ENCODE results near the gene ABCD4.
"Not testable (repeated sequence)": the region's sequence is repeated elsewhere in the genome, so short reads cannot be mapped to it uniquely, and the experiment has no call there.

The ABCD4 gene

GRCh38 chr14:74302634-74303569 is at the start of gene ABCD4:
Gene ABCD4 (minus strand): TSS chr14:74302934. CDS start chr14:74302912, 22 bp downstream.
- DNase-seq: peak; percentile 56

GRCh38 chr14:74350928-74351323 is 48.2 kb upstream of the ABCD4 start:
- DNase-seq: no peak

- no peak for DNase-seq
Observed at GRCh38 chr14:74350211-74350927, 47.6 kb upstream of the ABCD4 start.

GRCh38 chr14:74349757-74350156 is 47.0 kb upstream of the ABCD4 start:
- no peak for DNase-seq

- no peak for DNase-seq
Observed at GRCh38 chr14:74348735-74349463, 46.2 kb upstream of the ABCD4 start.

- DNase-seq: no peak
Observed at GRCh38 chr14:74348241-74348734, 45.6 kb upstream of the ABCD4 start, which contains the start of gene VRTN. Gene VRTN (plus strand): TSS chr14:74348471. CDS start chr14:74356784, 8,313 bp downstream.

GRCh38 chr14:74347795-74348100 is 45.0 kb upstream of the ABCD4 start:
- no peak for DNase-seq

GRCh38 chr14:74347097-74347794 is 44.5 kb upstream of the ABCD4 start:
- DNase-seq: no peak

- DNase-seq: no peak
Observed at GRCh38 chr14:74346341-74346740, 43.6 kb upstream of the ABCD4 start.

- no peak for DNase-seq
Observed at GRCh38 chr14:74333909-74334308, 31.2 kb upstream of the ABCD4 start.

GRCh38 chr14:74329950-74330552 is 27.3 kb upstream of the ABCD4 start:
- DNase-seq: not testable (repeated sequence)

GRCh38 chr14:74326369-74327152 is 23.8 kb upstream of the ABCD4 start:
- no peak for DNase-seq

- DNase-seq: no peak
Observed at GRCh38 chr14:74325446-74325845, 22.7 kb upstream of the ABCD4 start.

- peak; percentile 48 for DNase-seq
Observed at GRCh38 chr14:74324931-74325361, 22.2 kb upstream of the ABCD4 start.

- no peak for DNase-seq
Observed at GRCh38 chr14:74314576-74314975, 11.8 kb upstream of the ABCD4 start.

- no peak for DNase-seq
Observed at GRCh38 chr14:74313601-74314000, 10.9 kb upstream of the ABCD4 start.

- DNase-seq: no peak
Observed at GRCh38 chr14:74312161-74312560, 9.4 kb upstream of the ABCD4 start.

- DNase-seq: no peak
Observed at GRCh38 chr14:74309125-74310022, 6.6 kb upstream of the ABCD4 start.

GRCh38 chr14:74308695-74309094 is 6.0 kb upstream of the ABCD4 start:
- DNase-seq: no peak

- no peak for DNase-seq
Observed at GRCh38 chr14:74302152-74302628, 544 bp downstream of the ABCD4 start.
